ENCODE measurements around the gene SLC27A3. TPM values are rescaled to one million over a fixed set of nuclear protein-coding genes. Genes with fewer than 3 reads are reported as not detected.

Gene SLC27A3
- total RNA-seq, 2 donors from 2014 or later = 60.6 to 64.5 TPM

DNA sequence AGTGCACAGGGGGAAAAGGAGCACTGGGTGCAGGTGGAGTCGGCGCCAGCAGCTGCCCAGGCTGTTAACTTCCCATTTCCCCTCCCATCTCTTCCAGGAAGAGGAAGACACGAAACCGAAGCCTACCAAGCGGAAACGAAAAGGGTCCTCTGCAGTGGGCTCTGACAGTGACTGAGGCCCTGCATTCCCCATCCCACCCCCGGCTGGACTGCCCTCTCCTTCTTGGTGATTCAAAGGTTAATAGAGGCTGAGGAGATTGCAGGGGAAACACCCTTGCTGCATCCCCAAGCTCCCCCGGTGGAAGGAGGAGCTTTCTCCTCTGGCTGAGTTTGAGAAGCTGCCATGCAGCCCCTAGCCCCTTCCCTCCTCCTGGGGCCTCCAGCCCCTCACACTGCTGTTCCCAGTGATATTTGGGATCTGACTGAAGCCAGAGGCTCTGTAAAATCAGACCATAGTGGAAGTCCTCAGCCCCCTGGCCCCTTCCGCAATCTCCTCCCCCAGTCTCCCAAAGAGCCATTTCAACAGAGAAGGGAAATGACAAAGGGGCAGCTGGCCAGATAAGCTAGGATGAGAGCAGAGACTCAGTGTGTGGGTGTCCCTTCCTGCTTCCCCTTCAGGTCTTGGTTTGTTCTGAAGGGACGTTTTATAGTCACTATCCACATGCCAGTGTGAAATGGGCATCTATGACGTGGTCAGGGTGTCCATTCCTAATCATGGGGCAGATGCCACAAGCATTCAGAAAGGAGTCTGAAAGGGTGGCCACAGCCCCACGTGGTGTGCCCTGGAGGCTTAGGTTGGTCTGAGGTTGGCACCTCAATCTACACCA lies 1.9 kb upstream of the SLC27A3 start:
- DNase-seq = no peak
- Histone ChIP-seq H3K36me3 (ENCODE audit: control insufficient read depth, insufficient read depth, low read length) (peaks cover 61% of the 10 kb centered on the region), H3K27me3 (ENCODE audit: control insufficient read depth, insufficient read depth, low read length, poor library complexity, severe bottlenecking) (no peaks in the 10 kb centered on the region), H3K27ac (ENCODE audit: low read depth, low read length) (no peak overlapping the region), H3K4me1 (ENCODE audit: control insufficient read depth, insufficient read depth, low read length) (peaks cover 2% of the 10 kb centered on the region), H3K4me3 (ENCODE audit: low read length) (no peak overlapping the region), H3K9me3 (ENCODE audit: control insufficient read depth, low read length) (no peaks in the 10 kb centered on the region), H3K9ac (ENCODE audit: extremely low read depth, low read length, poor library complexity, severe bottlenecking) (no peak overlapping the region)
- H3K4me1 Mint-ChIP-seq = peaks cover 21% of the 10 kb centered on the region
- 91% methylated on average over 5 to 12 of the region's 12 CpGs for WGBS, 2 experiments (ENCODE audit: insufficient coverage in 1 of 2, insufficient read length in 1 of 2)
- TF ChIP-seq, protein P1, sequence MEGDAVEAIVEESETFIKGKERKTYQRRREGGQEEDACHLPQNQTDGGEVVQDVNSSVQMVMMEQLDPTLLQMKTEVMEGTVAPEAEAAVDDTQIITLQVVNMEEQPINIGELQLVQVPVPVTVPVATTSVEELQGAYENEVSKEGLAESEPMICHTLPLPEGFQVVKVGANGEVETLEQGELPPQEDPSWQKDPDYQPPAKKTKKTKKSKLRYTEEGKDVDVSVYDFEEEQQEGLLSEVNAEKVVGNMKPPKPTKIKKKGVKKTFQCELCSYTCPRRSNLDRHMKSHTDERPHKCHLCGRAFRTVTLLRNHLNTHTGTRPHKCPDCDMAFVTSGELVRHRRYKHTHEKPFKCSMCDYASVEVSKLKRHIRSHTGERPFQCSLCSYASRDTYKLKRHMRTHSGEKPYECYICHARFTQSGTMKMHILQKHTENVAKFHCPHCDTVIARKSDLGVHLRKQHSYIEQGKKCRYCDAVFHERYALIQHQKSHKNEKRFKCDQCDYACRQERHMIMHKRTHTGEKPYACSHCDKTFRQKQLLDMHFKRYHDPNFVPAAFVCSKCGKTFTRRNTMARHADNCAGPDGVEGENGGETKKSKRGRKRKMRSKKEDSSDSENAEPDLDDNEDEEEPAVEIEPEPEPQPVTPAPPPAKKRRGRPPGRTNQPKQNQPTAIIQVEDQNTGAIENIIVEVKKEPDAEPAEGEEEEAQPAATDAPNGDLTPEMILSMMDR (conservative IDR thresholded peaks at IDR 0.05) = no peak
- H3K27me3 Mint-ChIP-seq (ENCODE audit: insufficient read depth) = no peaks in the 10 kb centered on the region
- H3K36me3 Mint-ChIP-seq (ENCODE audit: low read depth) = peaks cover 52% of the 10 kb centered on the region
- H3K4me3 Mint-ChIP-seq = no peak overlapping the region
- H3K27ac Mint-ChIP-seq = no peak overlapping the region
- H3K9me3 Mint-ChIP-seq = no peaks in the 10 kb centered on the region

DNA sequence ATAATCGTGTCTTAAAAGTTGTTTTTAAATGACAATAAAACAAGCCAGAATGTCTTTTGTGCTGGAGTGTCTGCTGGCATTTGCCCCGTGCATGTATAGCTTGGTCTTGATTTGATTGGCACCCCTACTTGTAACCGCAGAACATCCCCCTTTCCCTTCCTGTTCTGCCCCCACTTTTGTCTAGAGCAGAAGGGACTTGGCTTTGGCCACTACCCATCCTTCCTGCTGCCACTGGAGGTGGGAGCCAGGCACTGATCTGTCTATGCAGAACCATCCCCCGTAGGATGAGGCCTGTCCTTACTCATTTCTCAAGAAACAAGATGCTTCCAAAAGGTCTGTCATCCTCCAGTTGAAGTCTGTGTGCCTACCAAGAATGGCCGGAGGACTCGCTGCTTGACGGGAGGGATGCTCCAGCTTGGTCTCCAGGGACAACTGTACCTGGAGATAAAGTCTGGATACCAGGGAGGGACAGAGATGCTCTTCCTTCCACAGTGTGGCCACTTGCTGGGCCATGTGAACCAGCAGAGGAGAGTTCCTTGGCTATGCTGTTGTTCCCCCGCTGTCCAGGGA lies 1.1 kb upstream of the SLC27A3 start:
- no peak overlapping the region for H3K9ac ChIP-seq (ENCODE audit: extremely low read depth, low read length, poor library complexity, severe bottlenecking)
- no peaks in the 10 kb centered on the region for H3K9me3 ChIP-seq (ENCODE audit: control insufficient read depth, low read length)
- H3K27me3 Mint-ChIP-seq (ENCODE audit: insufficient read depth) = no peaks in the 10 kb centered on the region
- no peak for DNase-seq
- H3K27ac Mint-ChIP-seq = no peak overlapping the region
- 90 to 100% methylated on average over 4 to 8 of the region's 8 CpGs for WGBS, 2 experiments (ENCODE audit: insufficient coverage in 1 of 2, insufficient read length in 1 of 2)
- H3K4me1 Mint-ChIP-seq = peaks cover 21% of the 10 kb centered on the region
- peaks cover 51% of the 10 kb centered on the region for H3K36me3 Mint-ChIP-seq (ENCODE audit: low read depth)
- H3K4me1 ChIP-seq (ENCODE audit: control insufficient read depth, insufficient read depth, low read length) = peaks cover 2% of the 10 kb centered on the region
- H3K4me3 Mint-ChIP-seq = peak overlapping the region; percentile 75
- no peak overlapping the region for H3K4me3 ChIP-seq (ENCODE audit: low read length)
- no peaks in the 10 kb centered on the region for H3K9me3 Mint-ChIP-seq
- H3K27ac ChIP-seq (ENCODE audit: low read depth, low read length) = no peak overlapping the region
- H3K36me3 ChIP-seq (ENCODE audit: control insufficient read depth, insufficient read depth, low read length) = peaks cover 58% of the 10 kb centered on the region
- TF ChIP-seq, protein P1 (conservative IDR thresholded peaks at IDR 0.05) = no peak
- H3K27me3 ChIP-seq (ENCODE audit: control insufficient read depth, insufficient read depth, low read length, poor library complexity, severe bottlenecking) = no peaks in the 10 kb centered on the region

DNA sequence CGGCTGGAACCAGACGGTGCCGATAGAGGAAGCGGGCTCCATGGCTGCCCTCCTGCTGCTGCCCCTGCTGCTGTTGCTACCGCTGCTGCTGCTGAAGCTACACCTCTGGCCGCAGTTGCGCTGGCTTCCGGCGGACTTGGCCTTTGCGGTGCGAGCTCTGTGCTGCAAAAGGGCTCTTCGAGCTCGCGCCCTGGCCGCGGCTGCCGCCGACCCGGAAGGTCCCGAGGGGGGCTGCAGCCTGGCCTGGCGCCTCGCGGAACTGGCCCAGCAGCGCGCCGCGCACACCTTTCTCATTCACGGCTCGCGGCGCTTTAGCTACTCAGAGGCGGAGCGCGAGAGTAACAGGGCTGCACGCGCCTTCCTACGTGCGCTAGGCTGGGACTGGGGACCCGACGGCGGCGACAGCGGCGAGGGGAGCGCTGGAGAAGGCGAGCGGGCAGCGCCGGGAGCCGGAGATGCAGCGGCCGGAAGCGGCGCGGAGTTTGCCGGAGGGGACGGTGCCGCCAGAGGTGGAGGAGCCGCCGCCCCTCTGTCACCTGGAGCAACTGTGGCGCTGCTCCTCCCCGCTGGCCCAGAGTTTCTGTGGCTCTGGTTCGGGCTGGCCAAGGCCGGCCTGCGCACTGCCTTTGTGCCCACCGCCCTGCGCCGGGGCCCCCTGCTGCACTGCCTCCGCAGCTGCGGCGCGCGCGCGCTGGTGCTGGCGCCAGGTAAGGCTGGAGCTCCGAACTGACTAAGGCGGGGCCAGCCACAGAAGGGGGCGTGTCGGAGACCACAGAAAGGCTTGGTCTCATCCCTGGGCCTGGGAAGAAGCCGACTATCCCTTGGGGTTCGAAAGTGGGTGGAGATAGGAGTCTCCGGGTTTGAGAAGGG lies 486 bp downstream of the SLC27A3 start:
- peaks cover 50% of the 10 kb centered on the region for H3K36me3 Mint-ChIP-seq (ENCODE audit: low read depth)

More for the DNA sequence above, 486 bp downstream of the SLC27A3 start:
- peaks cover 44% of the 10 kb centered on the region for H3K36me3 ChIP-seq (ENCODE audit: control insufficient read depth, insufficient read depth, low read length)
- Mint-ChIP-seq H3K9me3 (no peaks in the 10 kb centered on the region), H3K27me3 (ENCODE audit: insufficient read depth) (no peaks in the 10 kb centered on the region), H3K4me3 (peak overlapping the region; percentile 75), H3K4me1 (peaks cover 21% of the 10 kb centered on the region), H3K27ac (peak overlapping the region; percentile 77)
- peaks cover 2% of the 10 kb centered on the region for H3K4me1 ChIP-seq (ENCODE audit: control insufficient read depth, insufficient read depth, low read length)
- DNase-seq = peak; percentile 98
- TF ChIP-seq, protein P1 (conservative IDR thresholded peaks at IDR 0.05) = peak; percentile 30
- peak overlapping the region; percentile 29 for H3K27ac ChIP-seq (ENCODE audit: low read depth, low read length)
- 0 to 3% methylated on average over 30 to 83 of the region's 83 CpGs for WGBS, 2 experiments (ENCODE audit: insufficient coverage in 1 of 2, insufficient read length in 1 of 2)
- no peaks in the 10 kb centered on the region for H3K9me3 ChIP-seq (ENCODE audit: control insufficient read depth, low read length)
- peak overlapping the region; percentile 85 for H3K4me3 ChIP-seq (ENCODE audit: low read length)
- H3K9ac ChIP-seq (ENCODE audit: extremely low read depth, low read length, poor library complexity, severe bottlenecking) = peak overlapping the region; percentile 74
- H3K27me3 ChIP-seq (ENCODE audit: control insufficient read depth, insufficient read depth, low read length, poor library complexity, severe bottlenecking) = no peaks in the 10 kb centered on the region
